ENCODE measurements around the gene SYNCRIP.
A peak's percentile ranks its signal among the peaks of the same experiment; 100 is the strongest.
"Not testable (repeated sequence)": the region's sequence is repeated elsewhere in the genome, so short reads cannot be mapped to it uniquely, and the experiment has no call there.

SYNCRIP gene

DNA sequence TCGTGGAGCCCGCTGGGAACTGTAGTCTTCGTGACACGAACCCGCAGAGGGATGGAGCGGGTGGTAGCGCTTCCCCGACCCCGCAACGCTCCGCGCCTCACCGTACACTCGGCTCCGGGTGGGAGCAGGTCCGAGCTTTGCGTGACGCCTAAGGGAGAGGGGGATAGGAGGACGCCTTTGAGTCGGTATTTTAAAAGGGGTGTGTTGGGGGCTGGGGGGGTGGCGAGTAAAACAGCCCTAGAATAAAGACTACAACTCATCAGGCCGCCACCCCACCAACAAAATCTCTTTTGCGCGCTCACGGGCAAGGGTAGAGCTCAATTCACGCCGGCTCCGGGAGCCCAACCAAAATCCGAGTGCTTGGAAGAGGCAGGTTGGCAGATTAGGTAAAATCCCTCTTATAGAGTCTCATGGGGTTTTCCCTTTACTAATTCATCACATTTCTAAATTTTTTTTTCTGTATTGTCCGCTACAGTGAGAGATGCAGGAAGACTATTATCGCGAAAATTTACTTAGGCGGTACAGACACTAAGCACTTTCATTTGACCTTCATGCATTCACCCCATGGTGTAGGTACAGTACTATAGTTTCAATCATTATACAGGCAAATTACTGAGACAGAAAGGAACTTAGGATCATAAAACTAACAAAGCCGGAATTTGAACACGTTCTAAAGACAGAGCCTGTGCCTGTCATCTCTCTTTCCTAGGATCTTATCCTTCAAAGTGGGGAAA, 48.3 kb downstream of the SYNCRIP start:
- peak; percentile 5 for DNase-seq (ENCODE audit: low read depth)

DNA sequence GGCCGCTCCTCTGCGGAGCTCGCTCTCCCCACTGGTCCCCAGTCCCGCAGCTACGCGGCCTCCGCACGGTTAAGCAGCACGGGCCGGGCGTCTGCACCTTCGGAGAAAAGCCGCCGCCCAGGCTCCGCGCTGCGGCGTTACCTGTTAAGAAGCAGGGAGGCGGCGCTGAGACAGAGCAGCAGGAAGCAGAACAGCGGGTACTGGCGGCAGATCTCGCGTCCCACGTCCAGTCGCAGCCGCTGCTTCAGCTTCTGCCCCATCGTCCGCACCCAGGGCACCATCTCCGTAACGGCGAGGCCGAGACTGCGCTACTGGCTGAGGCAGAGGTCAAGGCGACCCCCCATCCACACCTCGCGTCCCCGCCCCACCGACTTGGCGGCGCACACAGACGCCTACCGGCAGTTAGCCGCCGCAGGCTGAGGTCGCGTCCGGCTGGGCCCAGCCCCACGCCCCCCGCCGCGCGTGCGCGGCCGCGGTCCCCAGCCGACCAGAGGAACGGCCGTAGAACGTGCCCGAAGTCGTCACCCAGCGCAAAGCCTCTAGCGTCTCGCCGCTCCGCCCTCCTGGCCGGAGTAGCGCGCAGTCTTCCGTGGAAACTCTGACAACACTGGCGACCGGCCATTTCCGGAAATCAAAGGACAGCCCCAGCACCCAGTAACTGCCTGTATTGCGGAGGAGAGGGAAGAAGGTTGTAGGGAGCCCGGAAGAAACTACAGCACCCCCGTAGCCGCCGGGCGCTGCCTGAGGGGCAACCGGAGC, 49.1 kb downstream of the SYNCRIP start, which contains the start of gene SNX14:
Gene SNX14 (minus strand): TSS at position 421 of the 759 bp plus-strand sequence. CDS start 140 bp downstream, at position 281.
- peak; percentile 71 for DNase-seq (ENCODE audit: low read depth)

DNA sequence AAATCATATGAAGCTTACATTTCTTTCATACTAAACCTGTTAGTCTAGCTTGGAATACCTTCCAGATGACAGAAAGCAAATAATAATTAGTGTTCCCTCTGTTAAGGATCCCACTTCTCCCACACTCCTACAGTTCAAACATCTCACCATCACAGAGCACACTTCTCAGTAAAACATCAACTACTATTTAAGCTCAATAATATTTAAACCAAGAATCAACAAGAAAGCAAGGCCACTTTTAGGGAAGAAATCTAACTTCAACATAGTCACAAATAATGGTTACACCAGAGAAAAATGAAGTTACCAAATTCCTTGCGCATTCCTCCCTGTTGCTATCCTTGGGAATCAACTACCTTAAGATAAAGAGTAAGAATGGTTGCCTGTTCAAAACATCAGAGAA, 50.7 kb downstream of the SYNCRIP start:
- DNase-seq (ENCODE audit: low read depth): no peak

DNA sequence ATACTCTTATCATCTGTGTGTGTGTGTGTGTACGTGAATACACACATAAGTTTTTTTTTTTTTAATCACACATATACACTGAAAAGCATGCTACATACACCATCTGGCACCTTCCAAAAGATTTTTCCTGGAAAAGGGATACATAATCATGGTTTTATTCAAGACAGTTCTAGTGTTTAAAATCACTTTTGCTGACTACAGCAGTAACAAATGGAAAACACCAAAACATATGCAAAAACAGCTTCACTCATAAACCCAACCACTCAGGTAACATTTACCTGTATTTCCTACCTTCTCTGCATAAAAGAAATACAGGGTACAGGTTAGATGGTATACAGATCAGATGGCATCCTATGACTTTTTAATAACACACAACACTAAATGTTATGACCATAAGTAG, 51.5 kb downstream of the SYNCRIP start:
- no peak for DNase-seq (ENCODE audit: low read depth)

DNA sequence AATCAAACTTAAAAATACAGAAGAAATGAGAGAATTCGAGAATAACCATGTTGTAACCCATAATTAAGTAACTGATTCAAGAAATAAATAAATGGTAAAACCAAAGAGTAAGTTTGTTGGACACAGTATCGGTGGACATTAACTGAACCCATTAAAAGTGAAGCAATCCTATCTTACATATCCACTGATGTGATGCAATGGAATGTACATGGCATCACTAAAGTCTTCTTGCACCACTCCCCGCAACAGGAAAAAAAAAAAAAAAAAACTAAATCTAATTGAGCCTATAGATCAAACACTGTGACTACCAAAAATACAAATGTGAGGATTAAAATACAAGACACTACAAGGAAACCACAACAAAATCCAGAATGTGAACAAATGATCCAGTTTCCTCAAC, 56.9 kb downstream of the SYNCRIP start:
- no peak for DNase-seq (ENCODE audit: low read depth)

DNA sequence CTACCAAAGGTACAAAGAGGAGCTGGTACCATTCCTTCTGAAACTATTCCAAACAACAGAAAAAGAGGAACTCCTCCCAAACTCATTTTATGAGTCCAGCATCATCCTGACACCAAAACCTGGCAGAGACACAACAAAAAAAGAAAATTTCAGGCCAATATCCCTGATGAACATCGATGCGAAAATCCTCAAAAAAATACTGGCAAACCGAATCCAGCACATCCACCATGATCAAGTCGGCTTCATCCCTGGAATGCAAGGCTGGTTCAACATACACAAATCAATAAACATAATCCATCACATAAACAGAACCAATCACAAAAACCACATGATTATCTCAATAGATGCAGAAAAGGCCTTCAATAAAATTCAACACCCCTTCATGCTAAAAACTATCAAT, 59.9 kb downstream of the SYNCRIP start:
- not testable (repeated sequence) for DNase-seq (ENCODE audit: low read depth)

DNA sequence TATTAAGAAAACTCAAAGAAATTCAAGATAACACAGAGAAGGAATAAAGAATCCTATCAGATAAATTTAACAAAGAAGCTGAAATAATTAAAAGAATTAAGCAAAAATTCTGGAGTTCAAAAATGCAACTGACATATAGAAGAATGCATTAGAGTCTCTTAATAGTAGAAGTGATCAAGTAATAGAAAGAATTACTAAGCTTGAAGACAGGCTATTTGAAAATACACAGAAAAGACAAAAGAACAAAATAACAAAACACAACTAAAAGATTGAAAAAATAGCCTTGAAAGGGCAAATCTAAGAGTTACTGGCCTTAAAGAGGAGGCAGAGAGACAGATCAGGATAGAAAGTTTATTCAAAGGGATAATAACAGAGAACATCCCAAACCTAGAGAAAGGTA, 61.1 kb downstream of the SYNCRIP start:
- no peak for DNase-seq (ENCODE audit: low read depth)

DNA sequence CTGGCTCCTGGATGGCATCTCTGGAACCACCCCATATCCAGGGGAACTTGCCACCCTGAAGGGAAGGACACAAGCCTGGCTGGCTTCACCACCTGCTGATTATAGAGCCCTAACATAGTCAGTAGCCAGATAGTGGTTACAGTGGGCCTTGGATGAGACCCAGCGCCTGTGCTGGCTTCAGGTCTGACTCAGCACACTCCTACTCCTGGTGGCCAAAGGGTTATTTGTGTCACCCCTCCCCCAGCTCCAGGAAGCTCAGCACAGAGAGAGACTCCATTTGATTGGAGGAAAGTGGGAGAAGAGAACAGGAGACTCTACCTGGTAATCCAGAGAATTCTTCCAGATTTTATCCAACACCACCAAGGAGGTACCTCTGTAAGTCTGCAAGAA, 61.8 kb downstream of the SYNCRIP start:
- no peak for DNase-seq (ENCODE audit: low read depth)

DNA sequence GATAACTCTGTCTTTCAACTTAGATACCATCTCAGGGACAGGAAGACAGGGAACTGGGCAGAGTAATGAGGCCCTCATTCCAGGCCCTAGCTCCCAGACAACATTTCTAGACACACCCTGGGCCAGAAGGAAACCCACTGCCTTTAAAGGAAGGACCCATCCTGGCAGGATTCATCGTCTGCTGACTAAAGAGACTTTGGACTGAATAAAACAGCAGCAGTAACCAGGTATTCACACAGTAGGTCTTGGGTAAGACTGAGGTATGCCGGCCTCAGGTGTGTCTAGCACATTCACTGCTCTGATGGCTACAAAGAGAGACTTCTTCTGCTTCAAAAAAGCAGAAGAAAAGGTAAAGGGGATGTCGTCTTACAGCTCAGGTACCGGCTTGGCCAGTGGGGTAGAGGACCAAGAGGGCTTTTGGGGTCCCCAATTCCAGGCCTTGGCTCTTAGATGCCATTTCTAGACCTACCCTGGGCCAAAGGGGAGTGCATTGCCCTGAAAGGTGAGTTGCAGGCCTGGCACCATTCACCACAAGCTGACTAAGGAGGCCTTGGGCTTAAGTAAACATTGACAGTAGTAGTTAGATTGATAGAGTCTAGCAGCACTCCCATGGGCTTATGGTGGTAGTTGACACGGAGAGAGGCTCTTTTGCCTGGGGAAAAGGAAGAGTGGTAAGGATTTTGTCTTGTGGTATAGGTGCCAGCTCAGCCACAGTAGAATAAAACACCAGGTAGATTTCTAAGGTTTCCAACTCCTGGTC, 62.4 kb downstream of the SYNCRIP start:
- DNase-seq (ENCODE audit: low read depth): no peak

DNA sequence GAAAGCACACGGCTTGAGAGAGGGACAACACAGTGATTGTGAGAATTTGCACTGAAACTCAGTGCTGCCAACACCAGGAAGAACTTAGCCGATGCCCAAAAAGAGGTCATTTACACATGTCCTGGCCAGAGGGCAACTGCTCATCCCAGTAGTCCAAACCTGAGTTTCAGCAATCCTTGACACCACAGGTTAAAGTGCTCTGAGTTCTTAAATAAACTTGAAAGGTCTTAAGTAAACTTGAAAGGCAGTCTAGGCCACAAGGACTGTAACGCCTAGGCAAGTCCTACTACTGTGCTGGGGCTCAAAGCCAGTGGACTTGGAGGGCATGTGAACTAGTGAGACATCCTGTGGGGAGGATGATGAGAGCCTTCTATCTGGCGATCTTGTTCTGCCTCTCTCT, 63.1 kb downstream of the SYNCRIP start:
- no peak for DNase-seq (ENCODE audit: low read depth)

DNA sequence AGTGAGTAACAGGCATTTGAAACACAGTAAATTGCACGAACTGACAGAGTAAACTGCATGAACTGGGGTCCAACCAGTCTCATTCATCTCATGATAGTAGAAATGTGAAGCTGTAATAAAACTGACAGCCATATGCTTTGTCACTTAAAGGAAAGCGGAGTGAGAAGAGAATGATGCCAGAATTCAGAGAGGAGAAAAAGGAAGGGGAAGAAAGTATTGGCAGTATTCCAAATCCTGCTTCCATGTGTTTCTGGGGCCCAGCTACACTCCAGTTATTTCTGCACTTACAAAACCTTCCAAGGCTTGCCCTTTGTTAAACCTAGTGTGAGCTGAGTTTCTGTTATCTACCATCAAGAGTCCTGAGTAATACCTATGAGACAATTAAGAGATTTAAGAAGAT, 66.2 kb downstream of the SYNCRIP start:
- DNase-seq (ENCODE audit: low read depth): no peak

DNA sequence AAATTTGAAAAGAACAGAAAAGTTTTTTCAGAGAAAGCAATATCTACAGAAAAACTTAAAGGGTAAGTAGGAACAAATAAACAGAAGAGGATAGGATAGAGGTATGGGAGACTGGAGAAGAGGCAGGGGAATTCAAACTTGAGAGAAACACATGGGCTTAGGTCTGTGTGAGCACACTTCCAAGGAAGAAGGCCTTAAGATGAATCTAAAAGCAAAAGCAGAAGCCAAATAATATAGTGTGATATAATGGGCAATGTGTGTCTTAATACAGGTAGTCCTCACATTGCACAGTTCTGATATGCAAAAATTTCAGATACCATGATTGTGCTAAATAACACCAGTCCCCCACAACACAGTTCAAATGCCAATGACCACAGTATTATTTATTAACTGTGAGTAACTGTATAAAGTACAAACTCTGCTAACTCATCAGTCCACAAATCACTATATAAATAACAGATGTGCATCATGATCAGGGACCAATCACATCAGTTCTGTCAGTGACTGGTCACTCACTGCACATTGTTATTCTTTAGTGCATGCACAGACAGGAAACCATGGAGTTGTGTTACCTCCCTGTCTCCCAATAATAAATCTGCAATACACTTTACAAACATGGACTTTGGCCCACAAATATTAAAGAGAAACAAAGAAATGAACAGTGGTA, 67.6 kb downstream of the SYNCRIP start:
- DNase-seq (ENCODE audit: low read depth): no peak

DNA sequence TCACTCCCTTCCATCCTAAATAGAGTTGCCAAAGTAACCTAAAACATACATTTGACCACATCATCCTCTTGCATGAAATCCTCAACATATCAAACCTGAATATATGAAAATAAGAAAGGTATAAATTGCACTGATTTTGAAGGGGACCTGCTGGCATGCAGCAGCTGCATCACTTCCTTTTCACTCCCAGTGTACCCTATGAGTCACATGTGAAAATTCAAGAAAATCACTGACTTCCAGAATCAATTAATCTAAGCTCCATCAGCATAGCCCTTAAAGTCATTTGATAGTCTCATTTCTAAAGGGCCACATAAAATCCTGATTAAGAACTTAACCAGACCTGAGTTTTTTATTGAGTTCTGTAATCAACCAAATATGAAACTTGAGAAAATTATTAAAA, 73.4 kb downstream of the SYNCRIP start:
- no peak for DNase-seq (ENCODE audit: low read depth)

DNA sequence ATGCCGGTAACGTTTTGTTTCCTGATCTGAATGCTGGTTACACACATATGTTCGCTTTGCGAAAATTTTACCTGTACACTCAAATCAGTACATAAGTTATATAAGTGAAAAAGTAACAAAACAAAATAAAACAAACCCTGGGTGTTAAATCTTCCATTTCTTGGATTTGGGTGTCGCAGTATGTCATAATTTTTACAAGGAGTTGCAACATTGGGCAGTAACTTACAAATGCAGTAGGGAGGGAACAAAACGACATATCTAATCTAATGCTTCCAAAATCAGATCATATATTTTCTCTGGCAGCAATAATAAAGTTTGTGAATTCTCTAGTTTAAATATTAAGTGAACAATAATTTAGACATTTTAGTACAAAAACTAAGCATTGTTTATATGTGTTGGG, 74.3 kb downstream of the SYNCRIP start:
- no peak for DNase-seq (ENCODE audit: low read depth)

DNA sequence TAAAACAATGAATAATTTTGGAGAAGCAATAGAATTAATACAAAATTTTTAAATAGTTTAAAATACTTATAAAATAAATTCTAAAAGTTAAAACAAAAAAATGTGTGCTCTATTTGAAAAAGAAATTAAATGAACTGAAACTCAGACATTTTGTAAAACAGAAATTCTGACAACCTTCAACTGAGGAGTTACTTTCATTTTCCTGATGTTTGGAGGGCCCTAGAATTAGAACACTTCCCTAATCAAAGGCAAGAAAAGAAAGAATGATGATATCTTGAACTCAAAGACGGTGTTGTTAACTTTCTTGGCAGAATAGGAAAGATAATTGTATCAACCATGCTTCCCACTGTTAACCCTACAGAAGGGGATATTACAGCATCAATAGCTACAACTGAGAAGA, 77.0 kb downstream of the SYNCRIP start:
- DNase-seq (ENCODE audit: low read depth): no peak

DNA sequence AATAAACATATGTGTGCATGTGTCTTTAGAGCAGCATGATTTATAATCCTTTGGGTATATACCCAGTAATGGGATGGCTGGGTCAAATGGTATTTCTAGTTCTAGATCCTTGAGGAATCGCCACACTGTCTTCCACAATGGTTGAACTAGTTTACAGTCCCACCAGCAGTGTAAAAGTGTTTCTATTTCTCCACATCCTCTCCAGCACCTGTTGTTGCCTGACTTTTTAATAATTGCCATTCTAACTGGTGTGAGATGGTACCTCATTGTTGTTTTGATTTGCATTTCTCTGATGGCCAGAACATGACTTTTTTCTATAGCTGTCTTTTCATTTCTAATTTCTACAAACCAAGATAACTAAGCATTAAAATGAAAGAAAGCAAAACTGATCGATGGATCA, 78.5 kb downstream of the SYNCRIP start:
- DNase-seq (ENCODE audit: low read depth): not testable (repeated sequence)

Measured in CMK (cell line).